ENCODE measurements around the gene GFER.

GFER gene

GRCh38 chr16:1964506-1965395 lies 19.2 kb upstream of the GFER start, which contains the start of gene RPS2:
TSS of gene RPS2 (minus strand) at chr16:1964826. CDS start at chr16:1964625, 201 bp downstream.
- peak within 1 kb of the TSS; percentile 90 for H3K4me3 ChIP-seq (ENCODE audit: low read length)
- TF ChIP-seq CTCF (conservative IDR thresholded peaks at IDR 0.05; ENCODE audit: low read length): no peak
- DNase-seq (ENCODE audit: low read depth): peak; percentile 98

GRCh38 chr16:1965396-1966001 lies 18.5 kb upstream of the GFER start:
- no peak for DNase-seq (ENCODE audit: low read depth)
- H3K4me3 ChIP-seq (ENCODE audit: low read length): peak overlapping the region; percentile 90
- TF ChIP-seq CTCF (conservative IDR thresholded peaks at IDR 0.05; ENCODE audit: low read length): no peak

GRCh38 chr16:1966460-1966859 lies 17.5 kb upstream of the GFER start, which contains the start of gene RNF151:
TSS of gene RNF151 (plus strand) at chr16:1966856. CDS start at chr16:1966882, 26 bp downstream.
- H3K4me3 ChIP-seq (ENCODE audit: low read length): peak within 1 kb of the TSS; percentile 90
- no peak for TF ChIP-seq CTCF (conservative IDR thresholded peaks at IDR 0.05; ENCODE audit: low read length)
- no peak for DNase-seq (ENCODE audit: low read depth)

GRCh38 chr16:1968146-1968953 lies 15.6 kb upstream of the GFER start:
- H3K4me3 ChIP-seq (ENCODE audit: low read length): no peak overlapping the region
- DNase-seq (ENCODE audit: low read depth): no peak
- TF ChIP-seq CTCF (conservative IDR thresholded peaks at IDR 0.05; ENCODE audit: low read length): no peak

- no peak for TF ChIP-seq CTCF (conservative IDR thresholded peaks at IDR 0.05; ENCODE audit: low read length)
- DNase-seq (ENCODE audit: low read depth): peak; percentile 93
- peak within 1 kb of the TSS; percentile 81 for H3K4me3 ChIP-seq (ENCODE audit: low read length)
Measured at GRCh38 chr16:1971796-1972489, 12.1 kb upstream of the GFER start, which contains the start of gene TBL3. TSS of gene TBL3 (plus strand) at chr16:1972053. CDS start at chr16:1972165, 112 bp downstream.

GRCh38 chr16:1972490-1972877 lies 11.5 kb upstream of the GFER start:
- TF ChIP-seq CTCF (conservative IDR thresholded peaks at IDR 0.05; ENCODE audit: low read length): no peak
- no peak for DNase-seq (ENCODE audit: low read depth)
- peak overlapping the region; percentile 81 for H3K4me3 ChIP-seq (ENCODE audit: low read length)
